ENCODE measurements around the gene BCORL1.

The BCORL1 gene

GRCh38 chrX:129965166-129965565 lies 17.3 kb upstream of the BCORL1 start:
- Histone ChIP-seq H2AFZ (ENCODE audit: low read depth, low read length) (no peak overlapping the region), H3K4me2 (ENCODE audit: insufficient read depth, low read length) (no peak overlapping the region)
- ATAC-seq (ENCODE audit: insufficient read depth, low read depth): no peak

GRCh38 chrX:129968968-129969367 lies 13.5 kb upstream of the BCORL1 start:
- Histone ChIP-seq H3K4me1 (ENCODE audit: insufficient read depth, low read length) (no peaks in the 10 kb centered on the region), H3K4me3 (ENCODE audit: low read depth in 1 of 2, low read length in 2 of 2) (no peak overlapping the region), H2AFZ (ENCODE audit: low read depth, low read length) (no peak overlapping the region), H3K27me3 (ENCODE audit: insufficient read depth, low read length, poor library complexity) (no peaks in the 10 kb centered on the region), H3K9me3 (ENCODE audit: insufficient read depth, low read length, severe bottlenecking) (no peaks in the 10 kb centered on the region), H3K4me2 (ENCODE audit: insufficient read depth, low read length) (no peak overlapping the region), H4K20me1 (ENCODE audit: insufficient read depth, low read length) (no peaks in the 10 kb centered on the region), H3K79me2 (ENCODE audit: insufficient read depth, low read length) (no peaks in the 10 kb centered on the region), H3K27ac (ENCODE audit: low read length) (no peak overlapping the region), H3K9ac (ENCODE audit: low read depth, low read length) (no peak overlapping the region), H3K36me3 (ENCODE audit: insufficient read depth, low read length) (no peaks in the 10 kb centered on the region)
- DNase-seq (no peak), ATAC-seq (ENCODE audit: insufficient read depth, low read depth) (no peak)
- no peak for TF ChIP-seq EZH2 (IDR thresholded peaks at IDR 0.05; ENCODE audit: borderline replicate concordance, low read depth, low read length, severe bottlenecking)
- TF ChIP-seq CTCF (IDR thresholded peaks at IDR 0.05; ENCODE audit: borderline replicate concordance, extremely low read depth, low read length, poor library complexity, severe bottlenecking): no peak

More at GRCh38 chrX:129965166-129965565, 17.3 kb upstream of the BCORL1 start:
- no peak for TF ChIP-seq CTCF (IDR thresholded peaks at IDR 0.05; ENCODE audit: borderline replicate concordance, extremely low read depth, low read length, poor library complexity, severe bottlenecking)
- H3K36me3 ChIP-seq (ENCODE audit: insufficient read depth, low read length): no peaks in the 10 kb centered on the region
- no peak overlapping the region for H3K27ac ChIP-seq (ENCODE audit: low read length)
- peaks cover 16% of the 10 kb centered on the region for H3K4me1 ChIP-seq (ENCODE audit: insufficient read depth, low read length)
- no peak overlapping the region for H3K9ac ChIP-seq (ENCODE audit: low read depth, low read length)
- H3K27me3 ChIP-seq (ENCODE audit: insufficient read depth, low read length, poor library complexity): no peaks in the 10 kb centered on the region
- DNase-seq: no peak
- H4K20me1 ChIP-seq (ENCODE audit: insufficient read depth, low read length): no peaks in the 10 kb centered on the region
- H3K9me3 ChIP-seq (ENCODE audit: insufficient read depth, low read length, severe bottlenecking): no peaks in the 10 kb centered on the region
- H3K4me3 ChIP-seq (ENCODE audit: low read depth in 1 of 2, low read length in 2 of 2): no peak overlapping the region
- no peaks in the 10 kb centered on the region for H3K79me2 ChIP-seq (ENCODE audit: insufficient read depth, low read length)

- ATAC-seq (ENCODE audit: insufficient read depth, low read depth) (no peak), DNase-seq (no peak)
- Histone ChIP-seq H3K4me2 (ENCODE audit: insufficient read depth, low read length) (no peak overlapping the region), H3K4me1 (ENCODE audit: insufficient read depth, low read length) (peaks cover 7% of the 10 kb centered on the region), H3K79me2 (ENCODE audit: insufficient read depth, low read length) (no peaks in the 10 kb centered on the region), H3K9ac (ENCODE audit: low read depth, low read length) (no peak overlapping the region), H3K36me3 (ENCODE audit: insufficient read depth, low read length) (no peaks in the 10 kb centered on the region), H3K9me3 (ENCODE audit: insufficient read depth, low read length, severe bottlenecking) (no peaks in the 10 kb centered on the region), H4K20me1 (ENCODE audit: insufficient read depth, low read length) (no peaks in the 10 kb centered on the region), H3K4me3 (ENCODE audit: low read depth in 1 of 2, low read length in 2 of 2) (no peak overlapping the region), H2AFZ (ENCODE audit: low read depth, low read length) (no peak overlapping the region), H3K27me3 (ENCODE audit: insufficient read depth, low read length, poor library complexity) (peaks cover 9% of the 10 kb centered on the region), H3K27ac (ENCODE audit: low read length) (no peak overlapping the region)
- TF ChIP-seq EZH2 (IDR thresholded peaks at IDR 0.05; ENCODE audit: borderline replicate concordance, low read depth, low read length, severe bottlenecking) (no peak), CTCF (IDR thresholded peaks at IDR 0.05; ENCODE audit: borderline replicate concordance, extremely low read depth, low read length, poor library complexity, severe bottlenecking) (no peak)
Measured at GRCh38 chrX:129976441-129976840, 6.0 kb upstream of the BCORL1 start.
